Measurements from ENCODE around the gene ACKR3. TPM values are rescaled to one million over a fixed set of nuclear protein-coding genes. Genes with fewer than 3 reads are reported as not detected.

The ACKR3 gene
- total RNA-seq, 2 experiments from 2014 or later = 0.45 to 0.49 TPM

GRCh38 chr2:236579746-236580315 is 10.2 kb downstream of the ACKR3 start:
- CTCF ChIA-PET = no interaction called here
- H3K9me3 Mint-ChIP-seq = no peaks in the 10 kb centered on the region
- no peak overlapping the region for H3K27ac Mint-ChIP-seq
- no peaks in the 10 kb centered on the region for H3K4me1 Mint-ChIP-seq (ENCODE audit: low read depth)
- H3K27me3 Mint-ChIP-seq (ENCODE audit: low read depth) = no peaks in the 10 kb centered on the region
- H3K4me3 Mint-ChIP-seq = no peak overlapping the region
- intact Hi-C loops (cut with micrococcal nuclease) = no loop called here
- peaks cover 13% of the 10 kb centered on the region for H3K36me3 Mint-ChIP-seq (ENCODE audit: low read depth)
- no peak for DNase-seq

GRCh38 chr2:236580746-236581355 is 11.2 kb downstream of the ACKR3 start:
- no peak for DNase-seq
- intact Hi-C loops (cut with micrococcal nuclease) = no loop called here
- no peaks in the 10 kb centered on the region for H3K27me3 Mint-ChIP-seq (ENCODE audit: low read depth)
- H3K9me3 Mint-ChIP-seq = no peaks in the 10 kb centered on the region
- CTCF ChIA-PET = interaction anchor here (1.3 kb wide), 1 partner anchor 67 kb away, joined by 3 read pairs; no protein-coding TSS in a partner anchor
- no peaks in the 10 kb centered on the region for H3K4me1 Mint-ChIP-seq (ENCODE audit: low read depth)
- H3K27ac Mint-ChIP-seq = no peak overlapping the region
- no peak overlapping the region for H3K4me3 Mint-ChIP-seq
- H3K36me3 Mint-ChIP-seq (ENCODE audit: low read depth) = peaks cover 13% of the 10 kb centered on the region

GRCh38 chr2:236581546-236581945 is 11.9 kb downstream of the ACKR3 start:
- intact Hi-C loops (cut with micrococcal nuclease) = no loop called here
- Mint-ChIP-seq H3K27ac (no peak overlapping the region), H3K36me3 (ENCODE audit: low read depth) (peaks cover 13% of the 10 kb centered on the region), H3K4me3 (no peak overlapping the region), H3K4me1 (ENCODE audit: low read depth) (no peaks in the 10 kb centered on the region), H3K27me3 (ENCODE audit: low read depth) (no peaks in the 10 kb centered on the region), H3K9me3 (no peaks in the 10 kb centered on the region)
- CTCF ChIA-PET = interaction anchor here (1.3 to 1.5 kb wide), 2 partner anchors 9 to 68 kb away, joined by 3 to 4 read pairs; no protein-coding TSS in a partner anchor
- no peak for DNase-seq

- Mint-ChIP-seq H3K4me3 (no peak overlapping the region), H3K27me3 (ENCODE audit: low read depth) (no peaks in the 10 kb centered on the region), H3K36me3 (ENCODE audit: low read depth) (peaks cover 13% of the 10 kb centered on the region), H3K9me3 (no peaks in the 10 kb centered on the region), H3K27ac (no peak overlapping the region), H3K4me1 (ENCODE audit: low read depth) (no peaks in the 10 kb centered on the region)
- CTCF ChIA-PET = interaction anchor here (0.6 to 1.5 kb wide), 3 partner anchors 10 to 328 kb away, joined by 3 to 4 read pairs (median 3); partner anchors contain the start of gene ACKR3
- intact Hi-C loops (cut with micrococcal nuclease) = no loop called here
- no peak for DNase-seq
Measured at GRCh38 chr2:236582968-236583367, 13.3 kb downstream of the ACKR3 start.

GRCh38 chr2:236583621-236584203 is 14.1 kb downstream of the ACKR3 start:
- peaks cover 13% of the 10 kb centered on the region for H3K36me3 Mint-ChIP-seq (ENCODE audit: low read depth)
- CTCF ChIA-PET = interaction anchor here (0.6 kb wide), 1 partner anchor 327 kb away, joined by 3 read pairs; no protein-coding TSS in a partner anchor

GRCh38 chr2:236584521-236585384 is 15.1 kb downstream of the ACKR3 start:
- CTCF ChIA-PET = no interaction called here
- Mint-ChIP-seq H3K27me3 (ENCODE audit: low read depth) (no peaks in the 10 kb centered on the region), H3K36me3 (ENCODE audit: low read depth) (peaks cover 13% of the 10 kb centered on the region), H3K27ac (no peak overlapping the region), H3K9me3 (no peaks in the 10 kb centered on the region), H3K4me3 (no peak overlapping the region), H3K4me1 (ENCODE audit: low read depth) (no peaks in the 10 kb centered on the region)
- DNase-seq = no peak
- intact Hi-C loops (cut with micrococcal nuclease) = no loop called here

More at GRCh38 chr2:236583621-236584203, 14.1 kb downstream of the ACKR3 start:
- no peak overlapping the region for H3K4me3 Mint-ChIP-seq
- no peak overlapping the region for H3K27ac Mint-ChIP-seq
- no peaks in the 10 kb centered on the region for H3K9me3 Mint-ChIP-seq
- H3K4me1 Mint-ChIP-seq (ENCODE audit: low read depth) = no peaks in the 10 kb centered on the region
- no peak for DNase-seq
- intact Hi-C loops (cut with micrococcal nuclease) = no loop called here
- no peaks in the 10 kb centered on the region for H3K27me3 Mint-ChIP-seq (ENCODE audit: low read depth)

GRCh38 chr2:236585966-236586365 is 16.3 kb downstream of the ACKR3 start:
- no peaks in the 10 kb centered on the region for H3K27me3 Mint-ChIP-seq (ENCODE audit: low read depth)
- H3K27ac Mint-ChIP-seq = no peak overlapping the region
- CTCF ChIA-PET = no interaction called here
- no peak for DNase-seq
- H3K36me3 Mint-ChIP-seq (ENCODE audit: low read depth) = peaks cover 4% of the 10 kb centered on the region
- intact Hi-C loops (cut with micrococcal nuclease) = no loop called here
- no peaks in the 10 kb centered on the region for H3K4me1 Mint-ChIP-seq (ENCODE audit: low read depth)
- no peak overlapping the region for H3K4me3 Mint-ChIP-seq
- no peaks in the 10 kb centered on the region for H3K9me3 Mint-ChIP-seq

GRCh38 chr2:236587861-236588815 is 18.5 kb downstream of the ACKR3 start:
- Mint-ChIP-seq H3K27ac (no peak overlapping the region), H3K27me3 (ENCODE audit: low read depth) (no peaks in the 10 kb centered on the region), H3K9me3 (no peaks in the 10 kb centered on the region), H3K4me1 (ENCODE audit: low read depth) (no peaks in the 10 kb centered on the region), H3K36me3 (ENCODE audit: low read depth) (no peaks in the 10 kb centered on the region), H3K4me3 (no peak overlapping the region)
- intact Hi-C loops (cut with micrococcal nuclease) = no loop called here
- CTCF ChIA-PET = interaction anchor here (0.6 to 1.5 kb wide), 3 partner anchors 75 to 182 kb away, joined by 3 read pairs; no protein-coding TSS in a partner anchor
- no peak for DNase-seq

GRCh38 chr2:236588932-236589592 is 19.4 kb downstream of the ACKR3 start:
- Mint-ChIP-seq H3K27me3 (ENCODE audit: low read depth) (no peaks in the 10 kb centered on the region), H3K9me3 (no peaks in the 10 kb centered on the region), H3K4me3 (no peak overlapping the region), H3K36me3 (ENCODE audit: low read depth) (no peaks in the 10 kb centered on the region), H3K27ac (no peak overlapping the region), H3K4me1 (ENCODE audit: low read depth) (no peaks in the 10 kb centered on the region)
- CTCF ChIA-PET = no interaction called here
- intact Hi-C loops (cut with micrococcal nuclease) = no loop called here
- DNase-seq = no peak

- Mint-ChIP-seq H3K9me3 (no peaks in the 10 kb centered on the region), H3K36me3 (ENCODE audit: low read depth) (no peaks in the 10 kb centered on the region), H3K27ac (no peak overlapping the region), H3K27me3 (ENCODE audit: low read depth) (no peaks in the 10 kb centered on the region), H3K4me3 (no peak overlapping the region), H3K4me1 (ENCODE audit: low read depth) (no peaks in the 10 kb centered on the region)
- CTCF ChIA-PET = no interaction called here
- intact Hi-C loops (cut with micrococcal nuclease) = no loop called here
- DNase-seq = no peak
Measured at GRCh38 chr2:236590846-236591245, 21.2 kb downstream of the ACKR3 start.

- intact Hi-C loops (cut with micrococcal nuclease) = no loop called here
- CTCF ChIA-PET = no interaction called here
- Mint-ChIP-seq H3K36me3 (ENCODE audit: low read depth) (no peaks in the 10 kb centered on the region), H3K4me1 (ENCODE audit: low read depth) (no peaks in the 10 kb centered on the region), H3K9me3 (no peaks in the 10 kb centered on the region), H3K27me3 (ENCODE audit: low read depth) (no peaks in the 10 kb centered on the region), H3K4me3 (no peak overlapping the region), H3K27ac (no peak overlapping the region)
- no peak for DNase-seq
Measured at GRCh38 chr2:236592821-236593220, 23.2 kb downstream of the ACKR3 start.

Data from activated naive CD4-positive, alpha-beta T cell treated with anti-CD3 and anti-CD28 coated beads for 36 hours (primary cell).